ENCODE measurements around the gene ASIC1. TPM values are rescaled to one million over a fixed set of nuclear protein-coding genes. Genes with fewer than 3 reads are reported as not detected.
A peak's percentile ranks its signal among the peaks of the same experiment; 100 is the strongest.

ASIC1 gene
- total and polyA plus RNA-seq, 2 donors from 2014 or later = 0.99 to 1.6 TPM

DNA sequence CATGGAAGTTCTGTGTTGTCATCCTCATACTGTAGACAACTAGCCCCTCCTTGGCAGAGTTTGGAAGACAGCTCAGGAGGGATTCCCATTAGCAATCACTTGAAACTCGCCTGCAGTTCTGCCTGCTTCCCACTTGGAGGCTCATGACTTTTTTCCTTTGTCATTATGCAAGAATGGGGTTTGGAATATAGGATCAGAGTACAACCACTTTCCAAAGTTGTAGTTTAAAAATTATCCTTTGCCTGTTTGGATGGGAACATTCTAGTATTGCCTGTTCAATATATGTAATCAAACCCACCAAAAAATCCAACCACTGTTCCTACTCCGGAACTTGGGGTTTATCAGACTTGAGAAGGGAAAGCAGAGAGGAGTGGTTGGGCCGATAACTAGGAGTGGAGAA lies 44.3 kb downstream of the ASIC1 start:
- peaks cover 6 to 28% (median 20%) of the 10 kb centered on the region in 3 donors for H3K36me3 ChIP-seq (ENCODE audit: control insufficient read depth in 2 of 3, insufficient read depth in 3 of 3, low read length in 3 of 3)
- no peak overlapping the region for H3K9ac ChIP-seq (ENCODE audit: low read length in 3 of 3)
- peak overlapping the region in 1 of 2 donors; percentile 41 for H3K27ac ChIP-seq (ENCODE audit: low read depth in 2 of 2, low read length in 2 of 2)
- DNase-seq (peak in 2 of 5 donors; percentile 39 to 55), FAIRE-seq (no peak)
- peaks cover 0 to 16% (median 7%) of the 10 kb centered on the region in 3 donors for H3K4me1 ChIP-seq (ENCODE audit: control insufficient read depth in 2 of 3, insufficient read depth in 2 of 3, low read depth in 1 of 3, low read length in 3 of 3)
- TF ChIP-seq, protein P1, sequence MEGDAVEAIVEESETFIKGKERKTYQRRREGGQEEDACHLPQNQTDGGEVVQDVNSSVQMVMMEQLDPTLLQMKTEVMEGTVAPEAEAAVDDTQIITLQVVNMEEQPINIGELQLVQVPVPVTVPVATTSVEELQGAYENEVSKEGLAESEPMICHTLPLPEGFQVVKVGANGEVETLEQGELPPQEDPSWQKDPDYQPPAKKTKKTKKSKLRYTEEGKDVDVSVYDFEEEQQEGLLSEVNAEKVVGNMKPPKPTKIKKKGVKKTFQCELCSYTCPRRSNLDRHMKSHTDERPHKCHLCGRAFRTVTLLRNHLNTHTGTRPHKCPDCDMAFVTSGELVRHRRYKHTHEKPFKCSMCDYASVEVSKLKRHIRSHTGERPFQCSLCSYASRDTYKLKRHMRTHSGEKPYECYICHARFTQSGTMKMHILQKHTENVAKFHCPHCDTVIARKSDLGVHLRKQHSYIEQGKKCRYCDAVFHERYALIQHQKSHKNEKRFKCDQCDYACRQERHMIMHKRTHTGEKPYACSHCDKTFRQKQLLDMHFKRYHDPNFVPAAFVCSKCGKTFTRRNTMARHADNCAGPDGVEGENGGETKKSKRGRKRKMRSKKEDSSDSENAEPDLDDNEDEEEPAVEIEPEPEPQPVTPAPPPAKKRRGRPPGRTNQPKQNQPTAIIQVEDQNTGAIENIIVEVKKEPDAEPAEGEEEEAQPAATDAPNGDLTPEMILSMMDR (IDR thresholded peaks at IDR 0.05; ENCODE audit: borderline replicate concordance, extremely low read depth, insufficient read depth) = peak; percentile 32
- no peak overlapping the region for H3K4me3 ChIP-seq (ENCODE audit: low read length in 3 of 3)
- no peaks in the 10 kb centered on the region for H3K9me3 ChIP-seq (ENCODE audit: control insufficient read depth in 2 of 3, insufficient read depth in 1 of 3, low read length in 3 of 3)
- no peaks in the 10 kb centered on the region for H3K27me3 ChIP-seq (ENCODE audit: control insufficient read depth, insufficient read depth, low read length)
- intact Hi-C loops (cut with DNase I) = no loop called here

DNA sequence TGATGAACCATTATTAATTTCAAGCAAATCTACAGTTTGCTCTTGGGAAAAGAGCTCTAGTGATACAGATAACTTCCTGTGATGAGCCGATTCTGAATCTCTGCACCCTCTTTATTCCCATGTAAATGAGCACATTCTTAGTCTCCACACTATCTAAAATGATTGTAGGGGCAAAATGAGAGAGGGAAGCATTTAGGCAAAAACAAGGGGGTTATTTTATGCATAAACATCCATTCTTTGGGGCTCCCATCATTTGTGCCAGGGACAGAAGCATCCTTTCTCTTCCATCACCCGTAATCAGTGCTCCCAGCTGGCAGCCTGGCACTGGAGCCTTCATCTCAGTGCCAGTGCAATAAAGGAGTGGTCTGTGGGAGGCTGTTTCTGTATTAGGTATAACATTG lies 44.7 kb downstream of the ASIC1 start:
- Histone ChIP-seq H3K27me3 (ENCODE audit: control insufficient read depth, insufficient read depth, low read length) (no peaks in the 10 kb centered on the region), H3K9me3 (ENCODE audit: control insufficient read depth in 2 of 3, insufficient read depth in 1 of 3, low read length in 3 of 3) (no peaks in the 10 kb centered on the region), H3K9ac (ENCODE audit: low read length in 3 of 3) (peak overlapping the region in 1 of 3 donors; percentile 30), H3K4me1 (ENCODE audit: control insufficient read depth in 2 of 3, insufficient read depth in 2 of 3, low read depth in 1 of 3, low read length in 3 of 3) (peaks cover 0 to 16% (median 11%) of the 10 kb centered on the region in 3 donors), H3K4me3 (ENCODE audit: low read length in 3 of 3) (no peak overlapping the region), H3K27ac (ENCODE audit: low read depth in 2 of 2, low read length in 2 of 2) (peak overlapping the region; percentile 41 to 81), H3K36me3 (ENCODE audit: control insufficient read depth in 2 of 3, insufficient read depth in 3 of 3, low read length in 3 of 3) (peaks cover 4 to 24% (median 16%) of the 10 kb centered on the region in 3 donors)
- DNase-seq = no peak
- TF ChIP-seq, protein P1 (IDR thresholded peaks at IDR 0.05; ENCODE audit: borderline replicate concordance, extremely low read depth, insufficient read depth) = no peak
- no peak for FAIRE-seq
- intact Hi-C loops (cut with DNase I) = no loop called here

DNA sequence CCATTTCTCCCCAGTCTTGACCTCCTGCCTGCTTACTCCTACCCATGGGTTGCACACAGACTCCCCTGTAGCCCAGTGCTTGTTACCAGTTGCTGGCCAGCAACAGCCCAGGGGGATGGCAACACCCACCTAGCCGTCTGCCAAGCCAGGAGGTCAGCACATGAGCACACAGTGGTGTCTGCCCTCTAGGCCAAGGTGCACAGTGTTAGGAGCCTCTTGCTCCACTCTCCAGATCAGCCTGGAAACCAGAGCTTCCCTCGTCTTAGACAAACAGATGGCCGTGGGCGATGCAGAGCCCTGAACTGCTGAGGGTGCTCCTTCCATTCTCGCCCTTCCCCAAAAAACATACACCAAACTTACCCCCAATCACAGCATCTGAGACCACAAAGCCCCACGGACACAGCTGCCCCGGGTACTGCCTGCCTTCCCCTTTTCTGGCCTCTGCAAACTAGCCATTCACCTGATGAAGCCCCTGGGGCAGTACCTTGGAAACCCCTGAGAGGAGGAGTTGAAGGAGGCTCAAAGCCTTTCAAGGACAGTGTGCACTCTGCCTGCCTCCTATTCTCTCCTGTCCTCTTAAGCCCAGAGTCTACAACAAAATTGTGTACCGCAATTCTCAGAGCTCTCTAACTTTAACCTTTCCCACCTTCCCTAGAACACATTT lies 45.4 kb downstream of the ASIC1 start:
- H3K9me3 ChIP-seq (ENCODE audit: control insufficient read depth in 2 of 3, insufficient read depth in 1 of 3, low read length in 3 of 3) = no peaks in the 10 kb centered on the region
- H3K9ac ChIP-seq (ENCODE audit: low read length in 3 of 3) = peak overlapping the region in 1 of 3 donors; percentile 30
- FAIRE-seq (no peak), DNase-seq (no peak)
- peaks cover 0 to 16% (median 14%) of the 10 kb centered on the region in 3 donors for H3K4me1 ChIP-seq (ENCODE audit: control insufficient read depth in 2 of 3, insufficient read depth in 2 of 3, low read depth in 1 of 3, low read length in 3 of 3)
- H3K36me3 ChIP-seq (ENCODE audit: control insufficient read depth in 2 of 3, insufficient read depth in 3 of 3, low read length in 3 of 3) = peaks cover 4 to 29% (median 16%) of the 10 kb centered on the region in 3 donors
- peak overlapping the region; percentile 26 to 81 for H3K27ac ChIP-seq (ENCODE audit: low read depth in 2 of 2, low read length in 2 of 2)
- H3K27me3 ChIP-seq (ENCODE audit: control insufficient read depth, insufficient read depth, low read length) = no peaks in the 10 kb centered on the region
- intact Hi-C loops (cut with DNase I) = no loop called here
- TF ChIP-seq, protein P1 (IDR thresholded peaks at IDR 0.05; ENCODE audit: borderline replicate concordance, extremely low read depth, insufficient read depth) = no peak
- no peak overlapping the region for H3K4me3 ChIP-seq (ENCODE audit: low read length in 3 of 3)
